OCI-LY1 (cell line): ENCODE measurements around the gene FAH.

Experiments
- CTCF ChIP-seq: fragments of 200-600 bp; sonication (generic), shearing (Covaris generic); IDR thresholded peaks from 2 replicates; pipeline ENCODE4 v1.5.1; 2017; ENCODE audit warnings: mild to moderate bottlenecking, antibody characterized with exemption, low read length, moderate library complexity, mixed read lengths
- EZH2 ChIP-seq: fragments of 200-600 bp; sonication (generic), shearing (Covaris generic); IDR thresholded peaks from 2 replicates; pipeline ENCODE4 v1.8.0; 2017; ENCODE audit warnings: borderline replicate concordance, mixed run types, mild to moderate bottlenecking, antibody characterized with exemption, low read length, moderate library complexity, mixed read lengths

DNA sequence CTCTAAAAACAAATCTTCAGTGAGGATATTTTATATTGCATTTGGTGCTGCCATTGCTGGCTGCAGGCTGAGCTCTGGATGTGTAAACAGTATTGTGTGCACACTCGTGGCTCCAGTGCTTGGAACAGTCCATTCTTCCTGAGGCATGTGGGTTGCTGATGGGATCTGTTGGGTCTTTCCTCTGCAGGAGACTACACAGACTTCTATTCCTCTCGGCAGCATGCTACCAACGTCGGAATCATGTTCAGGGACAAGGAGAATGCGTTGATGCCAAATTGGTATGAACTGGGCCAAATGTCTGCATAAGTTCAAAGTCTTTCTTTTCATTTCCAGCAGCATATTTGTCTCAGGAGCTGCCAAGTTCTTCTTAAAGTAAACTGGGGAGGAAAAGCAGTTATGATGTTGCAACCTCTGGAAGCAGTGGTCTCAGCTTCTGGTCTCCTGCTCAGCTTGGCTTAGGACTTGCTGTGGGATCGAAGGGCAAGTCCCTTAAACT, 9.3 kb downstream of the FAH start:
- TF ChIP-seq EZH2 (no peak), CTCF (no peak)
